Keratinocyte (primary cell): ENCODE measurements around the gene PRKN. TPM values are rescaled to one million over a fixed set of nuclear protein-coding genes. Genes with fewer than 3 reads are reported as not detected.

Experiments
- DNase-seq: peaks from one replicate; pipeline ENCODE4 v3.0.0-alpha.2; 2011; ENCODE audit warnings: low read depth, missing footprints, low spot score
- FAIRE-seq: peaks from 2 replicates; lab custom pipeline; 2011; peaks lifted over from hg19 to GRCh38; lab: Jason Lieb, UNC
- H2AFZ ChIP-seq: 2 replicates; pipeline ENCODE4 v1.6.0; 2012; ENCODE audit warnings: low read length, control low read depth, inconsistent platforms; ENCODE audit not compliant: control insufficient read depth
- H3K27ac ChIP-seq: 2 replicates; pipeline ENCODE4 v1.5.1; 2011; ENCODE audit warnings: low read length; ENCODE audit not compliant: control insufficient read depth, insufficient read depth
- H3K27me3 ChIP-seq: 3 replicates; pipeline ENCODE4 v1.6.0; 2011; ENCODE audit warnings: low read length; ENCODE audit not compliant: control insufficient read depth, insufficient read depth; ENCODE audit errors: extremely low read depth
- H3K36me3 ChIP-seq, 2 experiments: 2 replicates in 1 of 2; 3 replicates in 1 of 2; pipeline ENCODE4 v1.5.1; 2011; ENCODE audit warnings: low read length in 2 of 2, mild to moderate bottlenecking in 1 of 2; ENCODE audit not compliant: control insufficient read depth in 2 of 2, insufficient read depth in 2 of 2; ENCODE audit errors: extremely low read depth in 1 of 2
- H3K4me1 ChIP-seq: 3 replicates; pipeline ENCODE4 v1.5.1; 2011; ENCODE audit warnings: low read length; ENCODE audit not compliant: control insufficient read depth, insufficient read depth; ENCODE audit errors: extremely low read depth
- H3K4me2 ChIP-seq: 3 replicates; pipeline ENCODE4 v1.6.0; 2011; ENCODE audit warnings: low read depth, low read length; ENCODE audit not compliant: control insufficient read depth, insufficient read depth; ENCODE audit errors: extremely low read depth
- H3K4me3 ChIP-seq, 3 experiments: fragments of 200-600 bp in 1 of 3; sonication (generic) in 1 of 3; 2 replicates in 2 of 3; 3 replicates in 1 of 3; pipeline ENCODE4 v1.5.1; 2011 to 2016; ENCODE audit warnings: low read length in 3 of 3, mild to moderate bottlenecking in 3 of 3, control low read depth in 2 of 3, inconsistent platforms in 1 of 3, low read depth in 1 of 3, mixed read lengths in 1 of 3, mixed run types in 1 of 3, moderate library complexity in 1 of 3; ENCODE audit not compliant: control insufficient read depth in 2 of 3, insufficient read depth in 2 of 3; ENCODE audit errors: extremely low read depth in 1 of 3
- H3K79me2 ChIP-seq: 2 replicates; pipeline ENCODE4 v1.6.0; 2012; ENCODE audit warnings: low read length; ENCODE audit not compliant: control insufficient read depth, insufficient read depth
- H3K9ac ChIP-seq: 3 replicates; pipeline ENCODE4 v1.6.0; 2011; ENCODE audit warnings: low read length; ENCODE audit not compliant: control insufficient read depth, insufficient read depth; ENCODE audit errors: extremely low read depth
- H3K9me1 ChIP-seq: 3 replicates; pipeline ENCODE4 v1.6.0; 2011; ENCODE audit warnings: low read length; ENCODE audit not compliant: control insufficient read depth, insufficient read depth; ENCODE audit errors: extremely low read depth
- H3K9me3 ChIP-seq: 2 replicates; pipeline ENCODE4 v1.5.1; 2012; ENCODE audit warnings: low read depth, low read length; ENCODE audit not compliant: control insufficient read depth
- H4K20me1 ChIP-seq: 3 replicates; pipeline ENCODE4 v1.6.0; 2011; ENCODE audit warnings: low read length; ENCODE audit not compliant: control insufficient read depth, insufficient read depth; ENCODE audit errors: extremely low read depth
- CTCF ChIP-seq, 3 experiments: IDR thresholded peaks in 1 of 3; conservative IDR thresholded peaks in 1 of 3; optimal IDR thresholded peaks in 1 of 3; 2 replicates in 2 of 3; 3 replicates in 1 of 3; pipeline versions ENCODE3 to v1.5.1; 2011; ENCODE audit warnings: low read length in 3 of 3, mild to moderate bottlenecking in 3 of 3, moderate library complexity in 2 of 3, control low read depth in 1 of 3, inconsistent platforms in 1 of 3; ENCODE audit not compliant: insufficient read depth in 2 of 3; ENCODE audit errors: extremely low read depth in 1 of 3
- EZH2 ChIP-seq: IDR thresholded peaks from one replicate; pipeline ENCODE4 v1.6.1; 2012; ENCODE audit warnings: inconsistent platforms, mild to moderate bottlenecking, low read length, moderate library complexity
- dilution Hi-C: fragments of 300-500 bp; cut with MboI; formaldehyde crosslinking; loops from one replicate; pipeline ENCODE4 v1.7.0; 2020; ENCODE audit warnings: low sequenced_read_pairs; ENCODE audit not compliant: extremely low pct_ligation_motif_present
- polyA plus RNA-seq, 5 experiments: library from polyadenylated mRNA; depleted of rRNA in 3 of 5; stranded (reverse) in 3 of 5; stranded (forward) in 1 of 5; unstranded in 1 of 5; fragments of >200 nt; gene quantifications; 1 replicate in 1 of 5; 2 replicates in 3 of 5; 3 replicates in 1 of 5; pipeline versions ENCODE4 v1.2.1 to v1.2.3, GENCODE V29; 2011 to 2012; ENCODE audit warnings: missing spikeins in 2 of 5, low read depth in 1 of 5, low replicate concordance in 1 of 5

The PRKN gene
- polyA plus RNA-seq, 1 donor (not counting 4 experiments of a cell fraction or from before 2014, with no cell fraction given), result 0.67 TPM

GRCh38 chr6:161526794-161527193 lies 1200.8 kb downstream of the PRKN start:
- Histone ChIP-seq H3K4me2 (no peak overlapping the region), H4K20me1 (no peaks in the 10 kb centered on the region), H3K9me1 (no peaks in the 10 kb centered on the region), H3K9me3 (no peaks in the 10 kb centered on the region), H3K27me3 (no peaks in the 10 kb centered on the region), H3K27ac (no peak overlapping the region), H3K4me3 (no peak overlapping the region), H3K9ac (no peak overlapping the region), H2AFZ (no peak overlapping the region), H3K79me2 (no peaks in the 10 kb centered on the region), H3K4me1 (no peaks in the 10 kb centered on the region), H3K36me3 (no peaks in the 10 kb centered on the region)
- TF ChIP-seq EZH2 (no peak), CTCF (optimal IDR thresholded peaks at IDR 0.05 in 1 of 3, IDR thresholded peaks at IDR 0.05 in 1 of 3, conservative IDR thresholded peaks at IDR 0.05 in 1 of 3; ENCODE audit: extremely low read depth in 1 of 3, insufficient read depth in 2 of 3, low read length in 3 of 3) (no peak)
- DNase-seq (no peak), FAIRE-seq (no peak)
- dilution Hi-C loops, result no loop called here

- Histone ChIP-seq H3K9me1 (no peaks in the 10 kb centered on the region), H3K27ac (no peak overlapping the region), H2AFZ (no peak overlapping the region), H3K79me2 (no peaks in the 10 kb centered on the region), H4K20me1 (no peaks in the 10 kb centered on the region), H3K4me1 (no peaks in the 10 kb centered on the region), H3K36me3 (no peaks in the 10 kb centered on the region), H3K27me3 (no peaks in the 10 kb centered on the region), H3K9me3 (no peaks in the 10 kb centered on the region), H3K9ac (no peak overlapping the region), H3K4me3 (no peak overlapping the region), H3K4me2 (no peak overlapping the region)
- dilution Hi-C loops, result no loop called here
- no peak for DNase-seq
- no peak for FAIRE-seq
- TF ChIP-seq CTCF (optimal IDR thresholded peaks at IDR 0.05 in 1 of 3, IDR thresholded peaks at IDR 0.05 in 1 of 3, conservative IDR thresholded peaks at IDR 0.05 in 1 of 3; ENCODE audit: extremely low read depth in 1 of 3, insufficient read depth in 2 of 3, low read length in 3 of 3) (no peak), EZH2 (no peak)
These were observed 1204.2 kb downstream of the PRKN start for GRCh38 chr6:161523362-161523761.
